CD14-positive monocyte (primary cell): ENCODE results near the gene TTF2. TPM values are rescaled to one million over a fixed set of nuclear protein-coding genes. Genes with fewer than 3 reads are reported as not detected.
A peak's percentile ranks its signal among the peaks of the same experiment; 100 is the strongest.

Source experiments
- DNase-seq, 3 donors: peaks; one replicate each; pipeline ENCODE4 v3.0.0-alpha.2; 2011 to 2022
- H2AFZ ChIP-seq: 2 replicates; pipeline ENCODE4 v1.6.0; 2012; ENCODE audit warnings: mild to moderate bottlenecking, low read depth, low read length, inconsistent platforms; ENCODE audit not compliant: insufficient read depth, poor library complexity, severe bottlenecking
- H3K27ac ChIP-seq, 2 donors: 1 replicate in 1 of 2; 2 replicates in 1 of 2; pipeline ENCODE4 v1.5.1; 2012 to 2013; ENCODE audit warnings: low read length in 2 of 2, control low read depth in 1 of 2, inconsistent platforms in 1 of 2, low read depth in 1 of 2, mild to moderate bottlenecking in 1 of 2
- H3K27me3 ChIP-seq, 2 donors: one replicate each; pipeline versions ENCODE4 v1.6.0 to v1.6.1; 2011 to 2013; ENCODE audit warnings: low read length in 2 of 2; ENCODE audit not compliant: control insufficient read depth in 2 of 2, insufficient read depth in 2 of 2
- H3K36me3 ChIP-seq, 2 donors: replicated peaks in 1 of 2; 1 replicate in 1 of 2; 2 replicates in 1 of 2; pipeline versions ENCODE4 v1.5.1 to v1.6.1; 2012 to 2013; ENCODE audit warnings: low read length in 2 of 2, control low read depth in 1 of 2, inconsistent platforms in 1 of 2, mild to moderate bottlenecking in 1 of 2; ENCODE audit not compliant: insufficient read depth in 2 of 2, control insufficient read depth in 1 of 2
- H3K4me1 ChIP-seq, 2 donors: 1 replicate in 1 of 2; 2 replicates in 1 of 2; pipeline versions ENCODE4 v1.5.1 to v1.6.1; 2012 to 2013; ENCODE audit warnings: low read length in 2 of 2, control low read depth in 1 of 2, inconsistent platforms in 1 of 2, mild to moderate bottlenecking in 1 of 2, moderate library complexity in 1 of 2; ENCODE audit not compliant: insufficient read depth in 2 of 2, control insufficient read depth in 1 of 2
- H3K4me2 ChIP-seq: replicated peaks from 2 replicates; pipeline ENCODE3; 2012; ENCODE audit warnings: low read length, moderate library complexity, mild to moderate bottlenecking; ENCODE audit not compliant: poor library complexity, severe bottlenecking; ENCODE audit errors: extremely low read depth
- H3K4me3 ChIP-seq, 3 experiments: fragments of 200-600 bp in 1 of 3; sonication (generic) in 1 of 3; replicated peaks in 1 of 3; 1 replicate in 2 of 3; 2 replicates in 1 of 3; pipeline ENCODE4 v1.5.1; 2011 to 2013; ENCODE audit warnings: low read length in 3 of 3, mild to moderate bottlenecking in 3 of 3, control low read depth in 2 of 3, low read depth in 2 of 3, inconsistent platforms in 1 of 3, moderate library complexity in 1 of 3
- H3K79me2 ChIP-seq: 2 replicates; pipeline ENCODE4 v1.6.0; 2012; ENCODE audit warnings: mild to moderate bottlenecking, control low read depth, inconsistent platforms, low read length, moderate library complexity; ENCODE audit not compliant: insufficient read depth
- H3K9ac ChIP-seq: 2 replicates; pipeline ENCODE4 v1.6.0; 2017; ENCODE audit warnings: low read length, mild to moderate bottlenecking; ENCODE audit not compliant: insufficient read depth, poor library complexity, severe bottlenecking
- H3K9me3 ChIP-seq, 2 donors: replicated peaks in 1 of 2; 1 replicate in 1 of 2; 2 replicates in 1 of 2; pipeline versions ENCODE4 v1.5.1 to v1.6.1; 2012 to 2013; ENCODE audit warnings: low read length in 2 of 2, control low read depth in 1 of 2; ENCODE audit not compliant: control insufficient read depth in 1 of 2, insufficient read depth in 1 of 2
- H4K20me1 ChIP-seq: 2 replicates; pipeline ENCODE4 v1.6.0; 2012; ENCODE audit warnings: mild to moderate bottlenecking, low read length, control low read depth, moderate library complexity; ENCODE audit not compliant: insufficient read depth
- H3K27ac Mint-ChIP-seq, 7 donors: one replicate each; pipeline ENCODE4 v1.8.0; 2020; ENCODE audit warnings: mild to moderate bottlenecking in 7 of 7, mixed read lengths in 7 of 7, moderate library complexity in 6 of 7, inconsistent platforms in 2 of 7
- H3K27me3 Mint-ChIP-seq, 3 donors: one replicate each; pipeline ENCODE4 v1.8.0; 2021 to 2022; ENCODE audit warnings: low read depth in 3 of 3, mild to moderate bottlenecking in 3 of 3, mixed read lengths in 3 of 3, moderate library complexity in 3 of 3, inconsistent platforms in 1 of 3
- H3K36me3 Mint-ChIP-seq, 2 donors: one replicate each; pipeline ENCODE4 v1.8.0; 2020; ENCODE audit warnings: mixed read lengths in 2 of 2, inconsistent platforms in 1 of 2, mild to moderate bottlenecking in 1 of 2
- H3K4me1 Mint-ChIP-seq: one replicate; pipeline ENCODE4 v1.8.0; 2020; ENCODE audit warnings: mild to moderate bottlenecking, mixed read lengths
- H3K4me3 Mint-ChIP-seq, 2 donors: one replicate each; pipeline ENCODE4 v1.8.0; 2020; ENCODE audit warnings: mild to moderate bottlenecking in 2 of 2, mixed read lengths in 2 of 2, moderate library complexity in 1 of 2
- H3K9me3 Mint-ChIP-seq, 7 donors: one replicate each; pipeline ENCODE4 v1.8.0; 2020 to 2022; ENCODE audit warnings: mixed read lengths in 7 of 7, mild to moderate bottlenecking in 6 of 7, moderate library complexity in 6 of 7, inconsistent platforms in 2 of 7
- WGBS: methylation state at CpG from one replicate; pipeline ENCODE4 v1.1.5; 2013; ENCODE audit warnings: missing lambda C conversion rate; ENCODE audit not compliant: insufficient coverage; 5-methylcytosine and 5-hydroxymethylcytosine counted together
- intact Hi-C, 2 donors: fragments of 100-400 bp; cut with micrococcal nuclease; formaldehyde crosslinking; loops; one replicate each; pipeline versions ENCODE4 v1.15.0 to v1.15.1; 2023
- polyA plus RNA-seq, 3 donors: library from polyadenylated mRNA; depleted of rRNA in 1 of 3; unstranded in 2 of 3; stranded (reverse) in 1 of 3; fragments of 300-500 nt in 2 of 3; fragments of >200 nt in 1 of 3; fragmentation: Illumina TruSeq in 2 of 3; gene quantifications; 1 replicate in 2 of 3; 2 replicates in 1 of 3; pipeline ENCODE4 v1.2.3, GENCODE V29; 2012 to 2021
- TF ChIP-seq, protein P1 (sequence below): fragments of 200-600 bp; IDR thresholded peaks from one replicate; pipeline ENCODE4 v1.8.0; 2022; ENCODE audit warnings: antibody characterized with exemption, mild to moderate bottlenecking

The TTF2 gene
- polyA plus RNA-seq, 3 donors, result 5.6 to 12.9 (median 8.0) TPM

GRCh38 chr1:117128323-117129079 is 68.4 kb downstream of the TTF2 start:
- Mint-ChIP-seq H3K4me3 (no peak overlapping the region), H3K27ac (peak overlapping the region in 1 of 7 donors; percentile 23), H3K9me3 (no peaks in the 10 kb centered on the region), H3K4me1 (peaks cover 4% of the 10 kb centered on the region), H3K27me3 (peaks cover 0 to 7% (median 0%) of the 10 kb centered on the region in 3 donors), H3K36me3 (no peaks in the 10 kb centered on the region)
- Histone ChIP-seq H3K79me2 (no peaks in the 10 kb centered on the region), H3K9ac (no peak overlapping the region), H3K4me3 (no peak overlapping the region), H3K36me3 (no peaks in the 10 kb centered on the region), H3K27ac (no peak overlapping the region), H3K9me3 (no peaks in the 10 kb centered on the region), H3K27me3 (no peaks in the 10 kb centered on the region), H3K4me1 (no peaks in the 10 kb centered on the region), H4K20me1 (no peaks in the 10 kb centered on the region), H2AFZ (no peak overlapping the region), H3K4me2 (no peak overlapping the region)
- TF ChIP-seq, protein P1, sequence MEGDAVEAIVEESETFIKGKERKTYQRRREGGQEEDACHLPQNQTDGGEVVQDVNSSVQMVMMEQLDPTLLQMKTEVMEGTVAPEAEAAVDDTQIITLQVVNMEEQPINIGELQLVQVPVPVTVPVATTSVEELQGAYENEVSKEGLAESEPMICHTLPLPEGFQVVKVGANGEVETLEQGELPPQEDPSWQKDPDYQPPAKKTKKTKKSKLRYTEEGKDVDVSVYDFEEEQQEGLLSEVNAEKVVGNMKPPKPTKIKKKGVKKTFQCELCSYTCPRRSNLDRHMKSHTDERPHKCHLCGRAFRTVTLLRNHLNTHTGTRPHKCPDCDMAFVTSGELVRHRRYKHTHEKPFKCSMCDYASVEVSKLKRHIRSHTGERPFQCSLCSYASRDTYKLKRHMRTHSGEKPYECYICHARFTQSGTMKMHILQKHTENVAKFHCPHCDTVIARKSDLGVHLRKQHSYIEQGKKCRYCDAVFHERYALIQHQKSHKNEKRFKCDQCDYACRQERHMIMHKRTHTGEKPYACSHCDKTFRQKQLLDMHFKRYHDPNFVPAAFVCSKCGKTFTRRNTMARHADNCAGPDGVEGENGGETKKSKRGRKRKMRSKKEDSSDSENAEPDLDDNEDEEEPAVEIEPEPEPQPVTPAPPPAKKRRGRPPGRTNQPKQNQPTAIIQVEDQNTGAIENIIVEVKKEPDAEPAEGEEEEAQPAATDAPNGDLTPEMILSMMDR, result peak; percentile 49
- WGBS, result no CpG with 5 or more reads among the region's 5 CpGs
- peak in 1 of 3 donors; percentile 25 for DNase-seq
- intact Hi-C loops, result loop anchor here in 1 of 2 donors (5.0 kb wide), 1 partner anchor 391 kb away; no protein-coding TSS in a partner anchor

DNA sequence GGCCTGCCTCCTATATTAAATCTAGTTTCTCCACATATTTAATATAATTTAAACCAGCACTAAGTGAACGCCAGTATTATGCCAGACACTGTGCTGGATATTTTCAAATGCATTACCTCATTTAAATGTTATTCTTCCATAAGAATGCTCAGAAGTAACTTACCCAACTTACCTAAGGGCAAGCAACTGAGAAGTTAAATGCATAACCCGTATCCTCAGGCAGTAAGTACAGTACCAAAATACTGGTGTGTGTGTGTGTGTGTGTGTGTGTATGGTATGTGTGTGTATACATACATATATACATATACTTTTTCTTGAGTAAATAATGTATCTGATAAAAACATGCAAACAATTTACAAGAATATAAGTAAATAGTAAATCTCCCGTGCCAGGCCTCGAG is 70.4 kb downstream of the TTF2 start:
- no peak for DNase-seq
- H3K4me1 Mint-ChIP-seq, result peaks cover 4% of the 10 kb centered on the region
- no peak overlapping the region for H3K27ac Mint-ChIP-seq
- TF ChIP-seq, protein P1, result no peak
- 71% methylated on average over 1 of the region's 4 CpGs for WGBS
- no peak overlapping the region for H2AFZ ChIP-seq
- intact Hi-C loops, result no loop called here
- H3K4me1 ChIP-seq, result no peaks in the 10 kb centered on the region
- H3K36me3 Mint-ChIP-seq, result no peaks in the 10 kb centered on the region
- H3K79me2 ChIP-seq, result no peaks in the 10 kb centered on the region
- H3K9ac ChIP-seq, result no peak overlapping the region
- H3K4me3 Mint-ChIP-seq, result no peak overlapping the region
- H3K4me3 ChIP-seq, result no peak overlapping the region
- H3K4me2 ChIP-seq, result no peak overlapping the region
- no peaks in the 10 kb centered on the region for H3K36me3 ChIP-seq
- H3K9me3 Mint-ChIP-seq, result no peaks in the 10 kb centered on the region
- no peaks in the 10 kb centered on the region for H3K9me3 ChIP-seq
- no peaks in the 10 kb centered on the region for H3K27me3 ChIP-seq
- no peak overlapping the region for H3K27ac ChIP-seq
- H3K27me3 Mint-ChIP-seq, result peaks cover 0 to 10% (median 6%) of the 10 kb centered on the region in 3 donors
- no peaks in the 10 kb centered on the region for H4K20me1 ChIP-seq
